HepG2 (cell line): Measurements from ENCODE around the gene RRBP1. TPM values are rescaled to one million over a fixed set of nuclear protein-coding genes. Genes with fewer than 3 reads are reported as not detected.

Source experiments
- CENPX ChIP-seq: sonication (generic); formaldehyde crosslinking; IDR thresholded peaks from 2 replicates; pipeline ENCODE4 v1.9.0; 2021; ENCODE audit warnings: mild to moderate bottlenecking, missing genetic modification reagents, moderate library complexity
- CERS6 ChIP-seq: sonication (generic); formaldehyde crosslinking; IDR thresholded peaks from 2 replicates; pipeline ENCODE4 v1.5.0; 2020; ENCODE audit warnings: missing genetic modification reagents
- CREB3 ChIP-seq: sonication (generic); formaldehyde crosslinking; IDR thresholded peaks from 2 replicates; pipeline ENCODE4 v1.5.0; 2020; ENCODE audit warnings: missing genetic modification reagents
- DDIT3 ChIP-seq: sonication (generic); formaldehyde crosslinking; IDR thresholded peaks from 2 replicates; pipeline ENCODE4 v1.4.0; 2020; ENCODE audit warnings: mild to moderate bottlenecking, missing genetic modification reagents
- ESRRA ChIP-seq: sonication (generic); formaldehyde crosslinking; IDR thresholded peaks from 2 replicates; pipeline ENCODE4 v1.5.1; 2020; ENCODE audit warnings: mild to moderate bottlenecking, low read depth, missing genetic modification reagents
- FOXP4 ChIP-seq: sonication (generic); formaldehyde crosslinking; IDR thresholded peaks from 2 replicates; pipeline ENCODE4 v1.4.0; 2020; ENCODE audit warnings: missing genetic modification reagents
- GPN1 ChIP-seq: sonication (generic); formaldehyde crosslinking; IDR thresholded peaks from 2 replicates; pipeline ENCODE4 v1.5.1; 2020; ENCODE audit warnings: missing genetic modification reagents, borderline replicate concordance
- HMGA1 ChIP-seq: sonication (generic); formaldehyde crosslinking; conservative IDR thresholded peaks from 2 replicates; pipeline ENCODE4 v1.4.0; 2020; ENCODE audit warnings: missing genetic modification reagents
- KLF12 ChIP-seq: sonication (generic); formaldehyde crosslinking; IDR thresholded peaks from 2 replicates; pipeline ENCODE4 v1.4.0; 2020; ENCODE audit warnings: missing genetic modification reagents, borderline replicate concordance
- MIER3 ChIP-seq: IDR thresholded peaks from 2 replicates; pipeline ENCODE4 v1.6.1; 2016; ENCODE audit warnings: missing compliant biosample characterization, borderline replicate concordance
- MZF1 ChIP-seq: sonication (generic); formaldehyde crosslinking; IDR thresholded peaks from 2 replicates; pipeline ENCODE4 v1.8.1; 2023; ENCODE audit warnings: mild to moderate bottlenecking, missing genetic modification reagents, borderline replicate concordance
- NCOA5 ChIP-seq: sonication (generic); formaldehyde crosslinking; IDR thresholded peaks from 2 replicates; pipeline ENCODE4 v1.4.0; 2020; ENCODE audit warnings: missing genetic modification reagents
- NFATC3 ChIP-seq: sonication (generic); formaldehyde crosslinking; IDR thresholded peaks from 2 replicates; pipeline ENCODE4 v1.5.1; 2020; ENCODE audit warnings: mild to moderate bottlenecking, missing genetic modification reagents
- NFYC ChIP-seq: IDR thresholded peaks from 2 replicates; pipeline ENCODE4 v1.6.1; 2016; ENCODE audit warnings: missing genetic modification reagents, missing compliant biosample characterization
- PHF8 ChIP-seq: sonication (generic); formaldehyde crosslinking; IDR thresholded peaks from 2 replicates; pipeline ENCODE4 v1.5.0; 2020; ENCODE audit warnings: missing genetic modification reagents
- POGZ ChIP-seq: sonication (generic); formaldehyde crosslinking; IDR thresholded peaks from 2 replicates; pipeline ENCODE4 v1.4.0; 2020; ENCODE audit warnings: mild to moderate bottlenecking, missing genetic modification reagents
- POLR2AphosphoS5 ChIP-seq: IDR thresholded peaks from 2 replicates; pipeline ENCODE4 v1.6.1; 2012; ENCODE audit warnings: low read depth, low read length
- RBM22 ChIP-seq: fragments of 200-400 bp; formaldehyde crosslinking; optimal IDR thresholded peaks from 2 replicates; pipeline ENCODE3; 2017; ENCODE audit warnings: mild to moderate bottlenecking, low read length, moderate library complexity
- RBM39 ChIP-seq: fragments of 200-400 bp; formaldehyde crosslinking; IDR thresholded peaks from one replicate; pipeline ENCODE4 v1.6.1; 2018; ENCODE audit warnings: antibody characterized with exemption, mild to moderate bottlenecking, low read depth, low read length; ENCODE audit not compliant: poor library complexity, severe bottlenecking
- RCOR2 ChIP-seq: IDR thresholded peaks from 2 replicates; pipeline ENCODE4 v1.6.1; 2016; ENCODE audit warnings: missing biosample characterization, missing genetic modification reagents
- RFXANK ChIP-seq: IDR thresholded peaks from 2 replicates; pipeline ENCODE4 v1.6.1; 2016
- SYNCRIP ChIP-seq: fragments of 200-400 bp; formaldehyde crosslinking; IDR thresholded peaks from 2 replicates; pipeline ENCODE4 v1.6.1; 2018; ENCODE audit warnings: mild to moderate bottlenecking, low read depth, low read length; ENCODE audit not compliant: insufficient read depth
- TBL1XR1 ChIP-seq: fragments of 150-350 bp; IDR thresholded peaks from 2 replicates; pipeline ENCODE4 v1.6.1; 2014; ENCODE audit warnings: borderline replicate concordance, low read length; ENCODE audit not compliant: partially characterized antibody
- ZKSCAN8 ChIP-seq: IDR thresholded peaks from 2 replicates; pipeline ENCODE4 v1.6.1; 2016; ENCODE audit warnings: borderline replicate concordance, missing genetic modification reagents, missing compliant biosample characterization
- ZNF138 ChIP-seq: sonication (generic); formaldehyde crosslinking; IDR thresholded peaks from 2 replicates; pipeline ENCODE4 v1.5.0; 2020; ENCODE audit warnings: mild to moderate bottlenecking, low read depth, missing genetic modification reagents
- ZNF143 ChIP-seq: sonication (generic); formaldehyde crosslinking; IDR thresholded peaks from 2 replicates; pipeline ENCODE4 v1.4.0; 2020; ENCODE audit warnings: missing genetic modification reagents
- ZNF205 ChIP-seq: IDR thresholded peaks from 2 replicates; pipeline ENCODE4 v1.6.1; 2018; ENCODE audit warnings: missing biosample characterization, missing genetic modification reagents
- ZNF615 ChIP-seq: sonication (generic); formaldehyde crosslinking; IDR thresholded peaks from 2 replicates; pipeline ENCODE4 v1.5.0; 2020; ENCODE audit warnings: mild to moderate bottlenecking, missing genetic modification reagents, borderline replicate concordance
- ZNF768 ChIP-seq: sonication (generic); formaldehyde crosslinking; IDR thresholded peaks from 2 replicates; pipeline ENCODE4 v1.4.0; 2020; ENCODE audit warnings: missing genetic modification reagents
- ZNF891 ChIP-seq: sonication (generic); formaldehyde crosslinking; IDR thresholded peaks from 2 replicates; pipeline ENCODE4 v1.5.0; 2020; ENCODE audit warnings: mild to moderate bottlenecking, missing genetic modification reagents
- polyA plus RNA-seq, 8 experiments: library from polyadenylated mRNA; depleted of rRNA in 3 of 8; stranded (reverse) in 7 of 8; unstranded in 1 of 8; fragments of >200 nt; fragmentation: Illumina TruSeq in 4 of 8; extraction: Trizol in 4 of 8; gene quantifications; 2 replicates each; pipeline versions ENCODE4 v1.2.1 to v1.2.3, GENCODE V29; 2011 to 2016; ENCODE audit warnings: low read depth in 4 of 8, missing spikeins in 1 of 8, mixed read lengths in 1 of 8; ENCODE audit not compliant: insufficient read depth in 1 of 8
- total RNA-seq, 5 experiments: library from RNA; depleted of rRNA; stranded (reverse); fragments of >200 nt; fragmentation: Illumina TruSeq; extraction: Trizol; gene quantifications; 2 replicates each; pipeline ENCODE4 v1.2.3, GENCODE V29; 2016; ENCODE audit warnings: low read depth in 1 of 5

The RRBP1 gene
- total and polyA plus RNA-seq, 2 of the 13 experiments (the other 11 are each of a cell fraction or from before 2014, with no cell fraction given), result 150 to 222 TPM

- TF ChIP-seq FOXP4 (CRISPR knock-in tag) (no peak), ZNF143 (CRISPR knock-in tag) (no peak), NFYC (CRISPR knock-in tag) (no peak), DDIT3 (no peak), RFXANK (CRISPR knock-in tag) (no peak), ESRRA (CRISPR knock-in tag) (no peak), NCOA5 (no peak), ZNF205 (CRISPR knock-in tag) (no peak), SYNCRIP (no peak), HMGA1 (CRISPR knock-in tag) (no peak), POLR2AphosphoS5 (peak; percentile 22; the same call in 1 of the 2 replicates), MZF1 (CRISPR knock-in tag) (no peak), ZNF891 (peak; percentile 59; the same call in 1 of the 2 replicates), CENPX (no peak), GPN1 (no peak), ZNF138 (CRISPR knock-in tag) (no peak), CREB3 (CRISPR knock-in tag) (no peak), PHF8 (CRISPR knock-in tag) (no peak), ZNF615 (CRISPR knock-in tag) (no peak), CERS6 (CRISPR knock-in tag) (no peak), ZKSCAN8 (CRISPR knock-in tag) (no peak), ZNF768 (CRISPR knock-in tag) (peak; percentile 26; the same call in 1 of the 2 replicates), NFATC3 (no peak), KLF12 (CRISPR knock-in tag) (no peak), RBM39 (peak; percentile 1), POGZ (CRISPR knock-in tag) (no peak), TBL1XR1 (no peak), RCOR2 (CRISPR knock-in tag) (no peak), RBM22 (peak; percentile 16), MIER3 (CRISPR knock-in tag) (no peak)
Observed at GRCh38 chr20:17633850-17634500, 48.1 kb downstream of the RRBP1 start (continued).
